ENCODE measurements around the gene FERMT3.

FERMT3 gene

GRCh38 chr11:64266339-64266738 lies 59.8 kb downstream of the FERMT3 start:
- no peak for DNase-seq

- DNase-seq = no peak
These were observed 60.9 kb downstream of the FERMT3 start for GRCh38 chr11:64267207-64267945.

- no peak for DNase-seq
These were observed 61.7 kb downstream of the FERMT3 start for GRCh38 chr11:64268025-64268892.

GRCh38 chr11:64268893-64269539 lies 62.5 kb downstream of the FERMT3 start:
- DNase-seq = no peak

- DNase-seq = peak; percentile 96
These were observed 63.2 kb downstream of the FERMT3 start for GRCh38 chr11:64269540-64270220.
